22Rv1 (cell line): ENCODE measurements around the gene CACNA1C.

Experiments used
- H3K27ac ChIP-seq: fragments of 450-650 bp; 2 replicates; pipeline ENCODE4 v1.5.1; 2017
- ZFX ChIP-seq: fragments of 450-650 bp; IDR thresholded peaks from 2 replicates; pipeline ENCODE4 v1.6.1; 2017; ENCODE audit warnings: antibody characterized with exemption, borderline replicate concordance
- TF ChIP-seq, protein P1 (sequence below): fragments of 450-650 bp; IDR thresholded peaks from 2 replicates; pipeline ENCODE4 v1.5.1; 2017; ENCODE audit warnings: mild to moderate bottlenecking

CACNA1C gene

DNA sequence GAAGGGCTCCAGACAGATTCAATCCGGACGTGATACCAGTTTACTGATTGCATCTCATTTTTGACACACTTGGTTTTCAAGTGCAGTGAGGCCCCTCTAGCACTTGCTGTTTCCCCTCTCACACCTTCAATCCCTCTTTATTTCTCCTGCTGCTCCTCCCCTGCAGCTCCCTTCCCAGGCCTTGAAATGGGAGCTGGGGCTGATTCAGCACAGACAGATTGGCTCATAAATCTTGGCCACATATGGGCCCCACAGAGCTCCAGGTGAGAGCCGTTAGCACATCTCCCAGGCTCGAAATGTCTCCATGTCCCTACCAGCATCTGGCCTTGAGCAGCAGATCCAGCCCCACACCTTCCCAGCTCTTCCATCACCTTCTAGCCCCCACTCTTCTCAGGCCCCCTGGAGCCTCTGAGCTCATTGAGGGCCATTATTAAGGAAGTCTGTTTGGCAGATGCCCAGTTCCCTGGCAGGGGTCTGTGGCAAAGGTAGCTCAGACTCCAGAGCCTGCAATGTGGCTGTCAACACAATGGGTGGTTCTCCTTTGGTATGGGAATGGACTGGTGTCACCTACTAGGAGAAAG lies 521.7 kb downstream of the CACNA1C start:
- TF ChIP-seq ZFX = no peak
- TF ChIP-seq, protein P1, sequence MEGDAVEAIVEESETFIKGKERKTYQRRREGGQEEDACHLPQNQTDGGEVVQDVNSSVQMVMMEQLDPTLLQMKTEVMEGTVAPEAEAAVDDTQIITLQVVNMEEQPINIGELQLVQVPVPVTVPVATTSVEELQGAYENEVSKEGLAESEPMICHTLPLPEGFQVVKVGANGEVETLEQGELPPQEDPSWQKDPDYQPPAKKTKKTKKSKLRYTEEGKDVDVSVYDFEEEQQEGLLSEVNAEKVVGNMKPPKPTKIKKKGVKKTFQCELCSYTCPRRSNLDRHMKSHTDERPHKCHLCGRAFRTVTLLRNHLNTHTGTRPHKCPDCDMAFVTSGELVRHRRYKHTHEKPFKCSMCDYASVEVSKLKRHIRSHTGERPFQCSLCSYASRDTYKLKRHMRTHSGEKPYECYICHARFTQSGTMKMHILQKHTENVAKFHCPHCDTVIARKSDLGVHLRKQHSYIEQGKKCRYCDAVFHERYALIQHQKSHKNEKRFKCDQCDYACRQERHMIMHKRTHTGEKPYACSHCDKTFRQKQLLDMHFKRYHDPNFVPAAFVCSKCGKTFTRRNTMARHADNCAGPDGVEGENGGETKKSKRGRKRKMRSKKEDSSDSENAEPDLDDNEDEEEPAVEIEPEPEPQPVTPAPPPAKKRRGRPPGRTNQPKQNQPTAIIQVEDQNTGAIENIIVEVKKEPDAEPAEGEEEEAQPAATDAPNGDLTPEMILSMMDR = no peak

DNA sequence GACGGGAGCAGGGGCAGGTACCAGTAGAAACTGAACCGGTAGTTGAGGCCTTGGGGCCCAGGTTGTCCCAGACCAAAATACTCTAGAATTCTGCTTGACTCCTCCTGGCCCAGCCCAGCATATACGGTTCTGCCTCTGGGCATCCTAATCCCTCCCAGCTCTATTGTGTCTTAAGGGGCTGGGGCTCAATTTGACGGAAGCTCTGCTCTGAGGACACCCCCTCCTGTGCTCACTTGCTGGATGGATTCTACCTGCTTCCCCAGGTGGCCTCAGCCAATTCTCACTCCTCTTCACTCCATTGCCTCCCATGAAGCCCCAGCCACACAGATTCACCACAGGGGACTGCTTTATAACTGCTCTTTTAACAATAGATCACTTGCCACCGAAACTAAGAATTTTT lies 522.5 kb downstream of the CACNA1C start:
- H3K27ac ChIP-seq = no peak overlapping the region
- no peak for TF ChIP-seq ZFX
- TF ChIP-seq, protein P1 = no peak

More for the DNA sequence above, 521.7 kb downstream of the CACNA1C start:
- H3K27ac ChIP-seq = no peak overlapping the region

DNA sequence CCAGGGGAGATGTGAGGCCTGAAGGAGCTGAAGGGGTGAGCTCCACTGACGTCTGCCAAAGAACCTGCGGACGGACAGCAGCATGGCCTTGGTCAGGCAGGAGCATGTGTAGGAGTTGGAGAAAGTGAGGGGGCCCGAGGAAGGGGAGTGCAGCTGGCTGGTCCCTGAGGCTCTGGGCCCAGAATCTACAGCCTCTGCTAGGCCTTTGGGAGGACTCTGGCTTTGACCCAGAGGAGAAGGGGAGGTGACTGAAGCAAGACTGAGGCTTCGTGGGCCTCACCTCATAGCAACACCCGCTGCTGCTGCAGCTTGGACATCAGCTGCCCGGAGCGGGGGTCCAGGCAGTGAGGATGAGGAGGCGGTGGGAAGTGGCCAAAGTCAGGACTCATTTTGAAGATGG lies 525.4 kb downstream of the CACNA1C start:
- TF ChIP-seq ZFX = no peak
- TF ChIP-seq, protein P1 = no peak
- no peak overlapping the region for H3K27ac ChIP-seq

DNA sequence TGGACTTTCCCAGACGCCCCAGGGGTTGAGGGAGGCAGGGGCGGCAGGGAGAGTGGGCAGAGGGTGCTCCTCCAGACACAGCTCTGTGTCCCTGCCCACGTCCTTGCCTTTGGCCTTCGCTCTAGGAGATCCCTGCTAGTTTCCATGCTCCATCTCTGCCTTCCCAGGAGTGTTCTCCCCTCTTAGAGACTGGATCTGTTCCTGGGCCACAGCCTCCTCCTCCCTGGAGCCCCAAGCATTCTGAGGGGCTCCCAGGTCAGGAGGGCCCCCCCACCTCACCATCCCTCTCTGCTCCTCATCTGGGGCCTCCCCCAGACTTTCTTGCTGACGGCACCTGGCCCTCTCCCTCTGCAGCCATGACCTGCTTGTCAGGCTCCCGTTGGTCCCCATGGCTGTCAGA lies 526.0 kb downstream of the CACNA1C start:
- TF ChIP-seq, protein P1 = no peak
- no peak for TF ChIP-seq ZFX
- no peak overlapping the region for H3K27ac ChIP-seq

DNA sequence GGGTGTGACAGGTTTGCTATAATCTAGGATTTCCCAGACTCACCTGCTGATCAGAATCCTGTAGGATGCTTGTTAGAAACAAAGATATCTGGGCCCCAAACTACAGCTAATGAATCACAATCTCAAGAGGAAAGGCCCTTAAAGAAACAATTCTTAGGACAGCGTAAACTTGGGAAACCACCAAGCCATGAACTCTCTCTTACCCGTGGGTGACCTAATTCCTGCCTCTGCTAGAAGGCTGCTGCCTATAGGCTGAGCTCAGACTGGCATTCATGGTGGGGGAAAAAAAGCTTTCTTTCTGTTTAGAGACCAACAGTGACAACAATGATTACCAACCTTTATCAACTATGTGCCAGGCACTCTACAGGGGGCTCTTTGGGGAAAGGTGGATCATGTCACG lies 528.0 kb downstream of the CACNA1C start:
- no peak for TF ChIP-seq ZFX
- TF ChIP-seq, protein P1 = no peak
- no peak overlapping the region for H3K27ac ChIP-seq

DNA sequence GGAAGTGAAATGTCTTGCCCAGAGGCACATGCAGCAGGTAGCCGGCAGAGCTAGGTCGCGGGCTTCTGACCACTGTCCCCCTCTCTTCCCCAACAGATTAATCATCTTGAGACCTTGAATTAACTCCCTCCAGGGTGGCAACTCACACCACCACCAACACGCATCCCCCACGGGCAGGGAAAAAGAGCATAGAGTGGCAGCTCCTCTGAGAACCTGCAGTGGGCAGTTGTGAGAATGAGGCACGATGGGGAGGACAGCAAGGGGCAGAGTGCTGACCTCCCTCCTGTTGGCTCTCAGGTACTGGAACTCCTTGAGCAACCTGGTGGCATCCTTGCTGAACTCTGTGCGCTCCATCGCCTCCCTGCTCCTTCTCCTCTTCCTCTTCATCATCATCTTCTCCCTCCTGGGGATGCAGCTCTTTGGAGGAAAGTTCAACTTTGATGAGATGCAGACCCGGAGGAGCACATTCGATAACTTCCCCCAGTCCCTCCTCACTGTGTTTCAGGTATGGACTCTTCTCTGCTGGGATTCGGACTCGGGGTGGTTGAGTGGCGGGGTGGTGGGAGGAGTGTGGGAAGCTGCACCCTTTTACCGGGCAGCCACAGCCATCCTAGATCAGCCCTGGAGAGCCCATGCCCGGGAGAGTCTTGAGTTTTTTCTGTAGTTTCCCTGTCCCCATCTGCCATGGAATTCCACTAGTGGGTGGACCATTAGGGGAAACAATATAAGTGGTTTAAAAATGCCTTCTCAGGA lies 528.7 kb downstream of the CACNA1C start:
- TF ChIP-seq ZFX = no peak
- TF ChIP-seq, protein P1 = no peak
- H3K27ac ChIP-seq = no peak overlapping the region

DNA sequence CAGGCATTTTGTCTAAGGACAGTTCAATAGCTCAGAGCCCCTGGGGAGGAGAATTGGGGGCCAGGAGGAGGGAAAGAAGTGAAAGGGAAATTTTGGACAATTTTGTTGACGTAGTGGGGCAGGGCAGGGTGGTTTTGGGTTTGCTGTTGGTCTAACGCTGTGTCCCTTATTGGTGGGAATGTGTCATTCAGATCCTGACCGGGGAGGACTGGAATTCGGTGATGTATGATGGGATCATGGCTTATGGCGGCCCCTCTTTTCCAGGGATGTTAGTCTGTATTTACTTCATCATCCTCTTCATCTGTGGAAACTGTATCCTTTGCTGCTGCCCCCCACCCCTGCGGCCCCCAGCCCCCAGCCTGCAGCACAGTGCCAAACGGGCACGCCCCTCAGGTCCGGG lies 529.8 kb downstream of the CACNA1C start:
- no peak for TF ChIP-seq ZFX
- TF ChIP-seq, protein P1 = no peak
- H3K27ac ChIP-seq = no peak overlapping the region
